LNCAP (cell line): ENCODE measurements around the gene GPC5.

ENCODE experiments used
- TF ChIP-seq, protein P1 (sequence below): fragments of 450-650 bp; IDR thresholded peaks from 2 replicates; pipeline ENCODE4 v1.5.1; 2017; ENCODE audit warnings: mild to moderate bottlenecking

GPC5 gene

DNA sequence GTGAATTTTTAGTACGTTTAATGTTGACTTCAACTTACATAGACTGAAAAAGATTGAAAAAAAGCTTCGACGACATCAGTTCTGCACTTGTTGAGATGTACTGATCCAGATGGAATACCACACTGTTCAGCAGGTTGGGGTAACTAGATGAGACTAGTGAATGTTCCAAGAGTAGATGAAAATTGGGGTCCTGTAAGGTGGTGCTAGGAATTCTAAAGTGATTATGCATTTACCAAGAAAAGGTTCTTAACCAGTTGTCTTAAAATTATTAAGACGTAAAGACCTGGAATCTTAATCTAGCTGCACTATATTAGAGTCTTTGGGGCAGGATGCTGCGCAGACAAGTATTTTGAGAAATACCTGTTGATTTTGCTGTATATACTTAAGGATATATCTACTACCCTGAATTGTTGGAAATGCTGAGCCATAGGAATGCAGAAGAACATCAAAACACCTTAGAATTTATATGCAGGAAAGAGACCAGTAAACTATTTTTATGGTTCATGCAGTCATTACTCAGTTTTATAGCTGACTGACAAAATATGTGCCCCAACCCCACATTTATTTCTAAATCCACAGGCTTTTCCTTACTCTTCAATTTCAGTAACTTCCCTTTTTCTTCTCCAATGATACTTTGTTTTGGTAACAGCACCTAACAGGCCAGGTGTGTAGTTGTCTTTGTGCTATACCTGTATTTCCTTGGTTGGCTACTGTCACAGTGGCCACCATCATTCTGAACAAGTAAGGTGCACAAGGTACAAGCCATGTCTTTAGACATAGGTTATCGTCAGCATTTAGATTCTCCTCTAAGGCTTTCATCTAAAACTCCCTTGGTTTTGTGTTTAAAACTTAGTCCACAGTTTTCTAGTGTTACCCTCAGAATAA is 42.4 kb upstream of the GPC5 start:
- TF ChIP-seq, protein P1, sequence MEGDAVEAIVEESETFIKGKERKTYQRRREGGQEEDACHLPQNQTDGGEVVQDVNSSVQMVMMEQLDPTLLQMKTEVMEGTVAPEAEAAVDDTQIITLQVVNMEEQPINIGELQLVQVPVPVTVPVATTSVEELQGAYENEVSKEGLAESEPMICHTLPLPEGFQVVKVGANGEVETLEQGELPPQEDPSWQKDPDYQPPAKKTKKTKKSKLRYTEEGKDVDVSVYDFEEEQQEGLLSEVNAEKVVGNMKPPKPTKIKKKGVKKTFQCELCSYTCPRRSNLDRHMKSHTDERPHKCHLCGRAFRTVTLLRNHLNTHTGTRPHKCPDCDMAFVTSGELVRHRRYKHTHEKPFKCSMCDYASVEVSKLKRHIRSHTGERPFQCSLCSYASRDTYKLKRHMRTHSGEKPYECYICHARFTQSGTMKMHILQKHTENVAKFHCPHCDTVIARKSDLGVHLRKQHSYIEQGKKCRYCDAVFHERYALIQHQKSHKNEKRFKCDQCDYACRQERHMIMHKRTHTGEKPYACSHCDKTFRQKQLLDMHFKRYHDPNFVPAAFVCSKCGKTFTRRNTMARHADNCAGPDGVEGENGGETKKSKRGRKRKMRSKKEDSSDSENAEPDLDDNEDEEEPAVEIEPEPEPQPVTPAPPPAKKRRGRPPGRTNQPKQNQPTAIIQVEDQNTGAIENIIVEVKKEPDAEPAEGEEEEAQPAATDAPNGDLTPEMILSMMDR = no peak

DNA sequence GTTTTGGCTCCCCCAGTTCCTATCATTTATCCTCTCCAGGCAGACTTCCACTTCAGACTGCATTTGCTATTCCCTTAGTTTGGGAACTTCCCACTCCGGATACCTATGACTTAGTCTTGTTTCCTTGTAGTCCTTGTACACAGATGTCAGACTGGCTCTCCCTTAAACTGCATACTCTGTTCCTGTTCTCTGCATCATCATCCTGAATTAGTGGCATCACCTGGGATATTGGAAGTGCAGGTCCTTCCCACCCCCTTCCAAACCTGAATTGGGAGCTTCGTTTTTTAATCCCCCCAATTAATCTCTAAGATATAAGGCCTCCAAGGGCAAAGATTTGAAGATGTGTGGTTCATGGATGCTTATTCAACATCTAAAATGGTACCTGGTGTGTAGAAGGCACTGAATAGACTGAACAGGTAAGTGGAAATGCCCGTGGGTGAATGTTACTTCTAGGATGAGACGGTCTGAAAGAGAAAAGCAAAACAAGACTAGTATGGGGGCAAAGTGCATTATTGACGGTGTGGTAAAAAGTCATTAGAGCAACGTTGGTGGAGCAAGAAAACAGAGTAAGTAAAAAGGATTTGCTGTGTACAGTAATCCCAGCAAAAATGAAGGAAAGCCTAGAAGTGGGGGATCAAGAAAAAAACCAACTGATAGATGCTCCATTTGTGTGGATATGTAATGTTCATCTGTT is 41.4 kb upstream of the GPC5 start:
- TF ChIP-seq, protein P1 = no peak

DNA sequence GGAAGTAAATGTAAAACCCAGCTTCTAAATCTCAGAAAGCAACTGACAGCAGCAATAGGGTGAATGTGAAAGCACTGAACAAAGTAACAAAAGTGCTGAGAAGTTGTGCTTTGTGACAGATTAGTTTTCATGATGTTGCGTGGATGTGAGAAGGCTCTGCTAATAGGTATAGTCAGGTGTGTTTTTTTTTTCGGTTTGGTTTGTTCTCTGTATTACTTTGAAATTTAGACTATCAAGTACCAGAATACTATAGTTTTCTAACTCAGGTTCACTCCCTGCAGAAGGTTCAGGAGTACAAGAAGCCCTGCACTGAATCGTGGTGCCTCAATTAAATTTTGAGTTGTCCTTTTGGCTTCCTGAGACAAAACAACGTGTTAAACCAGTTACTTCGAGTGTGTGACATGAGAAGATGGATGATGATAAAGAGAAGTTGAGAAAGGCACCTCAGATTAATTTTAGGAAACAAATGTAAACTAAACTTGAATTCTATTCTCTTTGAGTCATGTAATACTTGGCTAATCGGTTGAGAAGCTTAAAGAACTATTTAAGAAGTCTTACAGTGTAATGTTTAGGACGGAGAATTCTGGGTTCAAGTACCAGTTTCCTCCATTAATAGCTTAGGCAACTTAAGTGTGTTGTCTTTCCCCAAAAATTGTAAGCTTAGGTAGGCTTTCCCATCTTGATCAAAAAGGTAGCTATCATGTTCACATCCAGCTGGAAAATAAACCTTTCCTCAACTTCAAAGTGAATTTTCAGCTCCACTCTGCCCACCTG is 40.6 kb upstream of the GPC5 start:
- TF ChIP-seq, protein P1 = no peak

DNA sequence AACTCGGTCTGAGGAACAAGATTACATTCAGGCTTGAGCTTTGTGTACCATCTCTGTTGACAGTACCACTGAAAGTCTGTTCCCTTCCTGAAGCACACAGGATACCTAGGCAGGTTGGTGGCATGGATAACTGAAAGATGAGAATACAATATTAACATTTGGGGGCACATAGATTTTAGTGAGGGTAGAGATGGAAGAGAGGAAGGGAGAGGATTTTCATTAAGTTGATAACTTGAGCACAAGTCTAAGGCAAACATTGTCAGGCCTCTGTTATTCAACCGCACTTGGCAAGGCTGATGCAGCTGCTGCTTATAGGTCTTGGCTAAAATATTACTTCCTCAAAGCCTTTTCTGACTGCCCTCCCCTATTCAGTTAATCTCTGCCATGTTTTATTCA is 40.0 kb upstream of the GPC5 start:
- TF ChIP-seq, protein P1 = no peak

- TF ChIP-seq, protein P1 = no peak
These were observed 39.3 kb upstream of the GPC5 start for GRCh38 chr13:91359111-91359510.

DNA sequence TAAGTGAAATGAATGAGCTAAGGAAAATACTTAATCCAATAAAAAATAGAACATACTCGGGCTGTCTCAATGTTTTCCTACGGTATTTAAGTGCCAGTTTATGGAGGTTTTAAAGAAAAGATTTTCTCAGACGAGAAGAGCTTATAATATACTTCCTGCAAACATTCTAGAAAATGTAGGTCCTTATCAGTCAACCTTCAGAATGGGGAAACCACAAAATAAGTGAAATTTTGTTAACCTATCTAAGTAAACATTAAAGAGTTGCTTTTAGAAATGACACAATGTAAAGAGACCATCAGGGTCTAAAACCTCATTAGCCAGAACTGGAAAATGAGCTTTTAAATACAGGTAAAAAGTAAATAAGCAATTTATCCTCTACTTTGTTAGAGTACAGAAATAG is 38.8 kb upstream of the GPC5 start:
- TF ChIP-seq, protein P1 = no peak

DNA sequence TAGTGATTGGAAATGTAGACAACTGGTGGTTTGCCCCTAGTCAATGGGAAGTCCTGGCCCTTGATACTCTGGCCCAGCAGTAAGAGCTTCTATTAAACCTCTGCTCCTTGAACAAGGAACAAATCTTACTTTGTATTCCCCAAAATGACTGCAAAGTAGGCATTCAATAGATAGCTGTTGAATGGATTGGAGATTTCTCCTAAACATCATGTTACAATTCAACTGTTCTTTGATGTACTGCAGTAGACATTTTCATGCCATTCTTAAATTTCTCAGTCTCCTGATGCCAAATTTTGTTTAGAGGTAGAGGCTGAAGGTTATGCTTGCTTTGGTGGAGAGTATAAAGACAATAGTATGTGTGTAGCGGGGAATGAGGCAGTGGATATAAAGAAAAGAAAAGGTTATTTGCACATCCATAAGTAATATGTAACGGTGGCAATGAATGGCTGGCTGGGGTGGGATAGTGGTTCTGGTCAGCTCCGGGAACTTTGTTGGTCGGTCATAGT is 38.1 kb upstream of the GPC5 start:
- TF ChIP-seq, protein P1 = no peak
